Liver (tissue), 3 donors: ENCODE results near the gene UBA7.

Experiments used
- ATF3 ChIP-seq: IDR thresholded peaks from 2 replicates; pipeline ENCODE4 v1.6.1; 2016; ENCODE audit warnings: antibody characterized with exemption
- CTCF ChIP-seq: fragments of 150-350 bp; IDR thresholded peaks from 2 replicates; pipeline ENCODE4 v1.5.1; 2017; ENCODE audit warnings: improper control_type of control experiment, low read depth, low read length; ENCODE audit not compliant: missing input control
- EGR1 ChIP-seq, 2 donors: IDR thresholded peaks; 2 replicates each; pipeline ENCODE4 v1.6.1; 2016 to 2018; ENCODE audit warnings: antibody characterized with exemption in 2 of 2, low read depth in 2 of 2
- FOXA1 ChIP-seq: IDR thresholded peaks from 2 replicates; pipeline ENCODE4 v1.6.1; 2016; ENCODE audit warnings: antibody characterized with exemption
- GABPA ChIP-seq, 2 donors: IDR thresholded peaks in 1 of 2; conservative IDR thresholded peaks in 1 of 2; 2 replicates each; pipeline ENCODE4 v1.6.1; 2016; ENCODE audit warnings: antibody characterized with exemption in 2 of 2, mild to moderate bottlenecking in 1 of 2, moderate library complexity in 1 of 2
- MAX ChIP-seq: IDR thresholded peaks from 2 replicates; pipeline ENCODE4 v1.6.1; 2016; ENCODE audit warnings: antibody characterized with exemption
- RAD21 ChIP-seq, 2 donors: IDR thresholded peaks; 2 replicates each; pipeline ENCODE4 v1.6.1; 2016; ENCODE audit warnings: antibody characterized with exemption in 2 of 2, mild to moderate bottlenecking in 2 of 2
- REST ChIP-seq: IDR thresholded peaks from 2 replicates; pipeline ENCODE4 v1.6.1; 2016; ENCODE audit warnings: antibody characterized with exemption, mild to moderate bottlenecking
- RXRA ChIP-seq, 2 donors: IDR thresholded peaks; 2 replicates each; pipeline ENCODE4 v1.6.1; 2017 to 2018; ENCODE audit warnings: antibody characterized with exemption in 2 of 2, mild to moderate bottlenecking in 1 of 2
- TAF1 ChIP-seq: conservative IDR thresholded peaks from 2 replicates; pipeline ENCODE4 v1.6.1; 2016; ENCODE audit warnings: antibody characterized with exemption, mild to moderate bottlenecking
- YY1 ChIP-seq: IDR thresholded peaks from 2 replicates; pipeline ENCODE4 v1.6.1; 2016; ENCODE audit warnings: antibody characterized with exemption, mild to moderate bottlenecking
- TF ChIP-seq, protein P1 (sequence below): IDR thresholded peaks from 2 replicates; pipeline ENCODE4 v1.6.1; 2016; ENCODE audit warnings: antibody characterized with exemption
- donor health status: healthy.
- donor health status: healthy.

DNA sequence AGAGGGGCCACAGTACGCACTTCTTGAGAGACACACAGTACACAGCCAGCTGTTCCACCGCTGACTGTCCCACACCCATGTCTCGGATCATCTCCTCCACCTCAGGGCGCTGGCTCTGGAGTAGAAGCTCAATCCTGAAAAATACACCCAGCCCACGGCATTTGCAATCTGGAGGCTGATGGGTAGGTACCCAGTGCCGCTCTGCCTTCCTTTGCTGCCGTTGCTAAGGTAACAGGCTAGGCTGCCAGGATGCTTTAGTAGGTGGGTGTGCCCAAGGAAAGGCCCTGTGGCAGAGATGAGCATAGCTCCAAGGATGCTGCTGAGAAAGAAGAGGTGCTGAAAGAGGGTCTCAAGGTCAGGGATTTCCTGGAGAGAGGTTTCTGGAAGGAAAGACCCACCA is 28.1 kb upstream of the UBA7 start:
- TF ChIP-seq FOXA1 (no peak), RXRA (IDR thresholded peaks at IDR 0.05) (no peak), MAX (no peak), CTCF (no peak), TAF1 (no peak), REST (no peak), YY1 (no peak), ATF3 (no peak), GABPA (IDR thresholded peaks at IDR 0.05 in 1 of 2, conservative IDR thresholded peaks at IDR 0.05 in 1 of 2) (no peak), RAD21 (IDR thresholded peaks at IDR 0.05) (no peak), EGR1 (IDR thresholded peaks at IDR 0.05; ENCODE audit: low read depth in 2 of 2) (no peak)
- TF ChIP-seq, protein P1, sequence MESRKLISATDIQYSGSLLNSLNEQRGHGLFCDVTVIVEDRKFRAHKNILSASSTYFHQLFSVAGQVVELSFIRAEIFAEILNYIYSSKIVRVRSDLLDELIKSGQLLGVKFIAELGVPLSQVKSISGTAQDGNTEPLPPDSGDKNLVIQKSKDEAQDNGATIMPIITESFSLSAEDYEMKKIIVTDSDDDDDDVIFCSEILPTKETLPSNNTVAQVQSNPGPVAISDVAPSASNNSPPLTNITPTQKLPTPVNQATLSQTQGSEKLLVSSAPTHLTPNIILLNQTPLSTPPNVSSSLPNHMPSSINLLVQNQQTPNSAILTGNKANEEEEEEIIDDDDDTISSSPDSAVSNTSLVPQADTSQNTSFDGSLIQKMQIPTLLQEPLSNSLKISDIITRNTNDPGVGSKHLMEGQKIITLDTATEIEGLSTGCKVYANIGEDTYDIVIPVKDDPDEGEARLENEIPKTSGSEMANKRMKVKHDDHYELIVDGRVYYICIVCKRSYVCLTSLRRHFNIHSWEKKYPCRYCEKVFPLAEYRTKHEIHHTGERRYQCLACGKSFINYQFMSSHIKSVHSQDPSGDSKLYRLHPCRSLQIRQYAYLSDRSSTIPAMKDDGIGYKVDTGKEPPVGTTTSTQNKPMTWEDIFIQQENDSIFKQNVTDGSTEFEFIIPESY, result no peak
